HEK293 (cell line): Measurements from ENCODE around the gene SLC25A17.

ENCODE experiments used
- ATF2 ChIP-seq: fragments of 450-650 bp; formaldehyde crosslinking; IDR thresholded peaks from 2 replicates; pipeline ENCODE4 v1.5.1; 2016; ENCODE audit warnings: missing biosample characterization, missing genetic modification characterization, low read depth
- CTCF ChIP-seq: fragments of 450-650 bp; formaldehyde crosslinking; IDR thresholded peaks from 2 replicates; pipeline ENCODE4 v1.5.1; 2016; ENCODE audit warnings: missing biosample characterization, missing genetic modification characterization
- MYNN ChIP-seq: fragments of 450-650 bp; formaldehyde crosslinking; IDR thresholded peaks from 2 replicates; pipeline ENCODE4 v1.5.1; 2016; ENCODE audit warnings: missing biosample characterization, missing genetic modification characterization, borderline replicate concordance
- PRDM6 ChIP-seq: fragments of 450-650 bp; formaldehyde crosslinking; IDR thresholded peaks from 2 replicates; pipeline ENCODE4 v1.5.1; 2017; ENCODE audit warnings: missing biosample characterization, missing genetic modification characterization
- REPIN1 ChIP-seq: fragments of 450-650 bp; formaldehyde crosslinking; IDR thresholded peaks from 2 replicates; pipeline ENCODE4 v1.5.1; 2017; ENCODE audit warnings: missing biosample characterization, missing genetic modification characterization, low read depth
- ZBTB48 ChIP-seq: fragments of 450-650 bp; formaldehyde crosslinking; IDR thresholded peaks from 2 replicates; pipeline ENCODE4 v1.5.1; 2016; ENCODE audit warnings: missing biosample characterization, missing genetic modification characterization
- ZBTB49 ChIP-seq: fragments of 450-650 bp; formaldehyde crosslinking; IDR thresholded peaks from 2 replicates; pipeline ENCODE4 v1.5.1; 2016; ENCODE audit warnings: missing biosample characterization, missing genetic modification characterization, low read depth
- ZEB2 ChIP-seq: fragments of 450-650 bp; formaldehyde crosslinking; IDR thresholded peaks from 2 replicates; pipeline ENCODE4 v1.5.1; 2016; ENCODE audit warnings: missing biosample characterization, missing genetic modification characterization
- ZFP41 ChIP-seq: fragments of 450-650 bp; formaldehyde crosslinking; IDR thresholded peaks from 2 replicates; pipeline ENCODE4 v1.5.1; 2016; ENCODE audit warnings: missing biosample characterization, missing genetic modification characterization, borderline replicate concordance
- ZNF114 ChIP-seq: fragments of 450-650 bp; formaldehyde crosslinking; IDR thresholded peaks from 2 replicates; pipeline ENCODE4 v1.5.0; 2017; ENCODE audit warnings: missing biosample characterization, missing genetic modification characterization
- ZNF132 ChIP-seq: fragments of 450-650 bp; formaldehyde crosslinking; IDR thresholded peaks from 2 replicates; pipeline ENCODE4 v1.5.1; 2017; ENCODE audit warnings: missing biosample characterization, missing genetic modification characterization, borderline replicate concordance
- ZNF146 ChIP-seq: fragments of 450-650 bp; formaldehyde crosslinking; IDR thresholded peaks from 2 replicates; pipeline ENCODE4 v1.5.1; 2016; ENCODE audit warnings: missing biosample characterization, missing genetic modification characterization
- ZNF169 ChIP-seq: fragments of 450-650 bp; formaldehyde crosslinking; IDR thresholded peaks from 2 replicates; pipeline ENCODE4 v1.5.1; 2016; ENCODE audit warnings: missing biosample characterization, missing genetic modification characterization
- ZNF18 ChIP-seq: fragments of 450-650 bp; formaldehyde crosslinking; IDR thresholded peaks from 2 replicates; pipeline ENCODE4 v1.5.1; 2016; ENCODE audit warnings: missing biosample characterization, missing genetic modification characterization
- ZNF2 ChIP-seq: fragments of 450-650 bp; formaldehyde crosslinking; IDR thresholded peaks from 2 replicates; pipeline ENCODE4 v1.5.1; 2016; ENCODE audit warnings: missing biosample characterization, missing genetic modification characterization
- ZNF354C ChIP-seq: fragments of 450-650 bp; formaldehyde crosslinking; IDR thresholded peaks from 2 replicates; pipeline ENCODE4 v1.5.1; 2016; ENCODE audit warnings: missing biosample characterization, missing genetic modification characterization, low read depth, borderline replicate concordance
- ZNF404 ChIP-seq: fragments of 450-650 bp; formaldehyde crosslinking; IDR thresholded peaks from 2 replicates; pipeline ENCODE4 v1.5.1; 2017; ENCODE audit warnings: missing biosample characterization, missing genetic modification characterization
- ZNF518A ChIP-seq: fragments of 450-650 bp; formaldehyde crosslinking; conservative IDR thresholded peaks from 2 replicates; pipeline ENCODE4 v1.5.1; 2016; ENCODE audit warnings: low read depth, missing biosample characterization, missing genetic modification characterization
- ZNF561 ChIP-seq: fragments of 450-650 bp; IDR thresholded peaks from 2 replicates; pipeline ENCODE4 v1.5.1; 2018; ENCODE audit warnings: missing biosample characterization, missing genetic modification characterization, borderline replicate concordance
- ZNF580 ChIP-seq: fragments of 450-650 bp; formaldehyde crosslinking; IDR thresholded peaks from 2 replicates; pipeline ENCODE4 v1.5.1; 2016; ENCODE audit warnings: missing biosample characterization, missing genetic modification characterization
- ZNF623 ChIP-seq: fragments of 450-650 bp; formaldehyde crosslinking; IDR thresholded peaks from 2 replicates; pipeline ENCODE4 v1.5.1; 2016; ENCODE audit warnings: missing biosample characterization, missing genetic modification characterization
- ZNF654 ChIP-seq: fragments of 450-650 bp; formaldehyde crosslinking; IDR thresholded peaks from 2 replicates; pipeline ENCODE4 v1.5.1; 2016; ENCODE audit warnings: low read depth, missing biosample characterization, missing genetic modification characterization
- ZNF658 ChIP-seq: fragments of 450-650 bp; formaldehyde crosslinking; IDR thresholded peaks from 2 replicates; pipeline ENCODE4; 2016; ENCODE audit warnings: missing biosample characterization, missing genetic modification characterization

Gene SLC25A17

GRCh38 chr22:40856513-40857308 lies 37.6 kb upstream of the SLC25A17 start, which contains the start of the genes ST13 and XPNPEP3 (continued):
- TF ChIP-seq ZBTB49 (tag by site-specific recombination) (no peak), ZNF354C (tag by site-specific recombination) (no peak), ZNF580 (peak; percentile 86), ZNF623 (0 out of 2 replicates have a peak, but pooled peaks have one; percentile 19), ZNF561 (tag by site-specific recombination) (peak; percentile 33; the same call in 1 of the 2 replicates), ATF2 (tag by site-specific recombination) (peak; percentile 99), ZFP41 (tag by site-specific recombination) (no peak), ZNF132 (no peak), PRDM6 (tag by site-specific recombination) (no peak), ZNF146 (tag by site-specific recombination) (no peak), CTCF (tag by site-specific recombination) (peak; percentile 46; the same call in 1 of the 2 replicates), ZNF18 (tag by site-specific recombination) (no peak), ZNF518A (tag by site-specific recombination) (peak; percentile 87), ZNF404 (tag by site-specific recombination) (no peak), ZNF654 (tag by site-specific recombination) (no peak), ZBTB48 (peak; percentile 75), ZNF2 (tag by site-specific recombination) (peak; percentile 80), ZNF658 (tag by site-specific recombination) (no peak), MYNN (tag by site-specific recombination) (peak; percentile 21; the same call in 1 of the 2 replicates), REPIN1 (tag by site-specific recombination) (peak; percentile 24; the same call in 1 of the 2 replicates), ZNF169 (tag by site-specific recombination) (no peak), ZNF114 (tag by site-specific recombination) (no peak), ZEB2 (peak; percentile 91)
